ENCODE results near the gene ZNF385B.
A peak's percentile ranks its signal among the peaks of the same experiment; 100 is the strongest.

ZNF385B gene

DNA sequence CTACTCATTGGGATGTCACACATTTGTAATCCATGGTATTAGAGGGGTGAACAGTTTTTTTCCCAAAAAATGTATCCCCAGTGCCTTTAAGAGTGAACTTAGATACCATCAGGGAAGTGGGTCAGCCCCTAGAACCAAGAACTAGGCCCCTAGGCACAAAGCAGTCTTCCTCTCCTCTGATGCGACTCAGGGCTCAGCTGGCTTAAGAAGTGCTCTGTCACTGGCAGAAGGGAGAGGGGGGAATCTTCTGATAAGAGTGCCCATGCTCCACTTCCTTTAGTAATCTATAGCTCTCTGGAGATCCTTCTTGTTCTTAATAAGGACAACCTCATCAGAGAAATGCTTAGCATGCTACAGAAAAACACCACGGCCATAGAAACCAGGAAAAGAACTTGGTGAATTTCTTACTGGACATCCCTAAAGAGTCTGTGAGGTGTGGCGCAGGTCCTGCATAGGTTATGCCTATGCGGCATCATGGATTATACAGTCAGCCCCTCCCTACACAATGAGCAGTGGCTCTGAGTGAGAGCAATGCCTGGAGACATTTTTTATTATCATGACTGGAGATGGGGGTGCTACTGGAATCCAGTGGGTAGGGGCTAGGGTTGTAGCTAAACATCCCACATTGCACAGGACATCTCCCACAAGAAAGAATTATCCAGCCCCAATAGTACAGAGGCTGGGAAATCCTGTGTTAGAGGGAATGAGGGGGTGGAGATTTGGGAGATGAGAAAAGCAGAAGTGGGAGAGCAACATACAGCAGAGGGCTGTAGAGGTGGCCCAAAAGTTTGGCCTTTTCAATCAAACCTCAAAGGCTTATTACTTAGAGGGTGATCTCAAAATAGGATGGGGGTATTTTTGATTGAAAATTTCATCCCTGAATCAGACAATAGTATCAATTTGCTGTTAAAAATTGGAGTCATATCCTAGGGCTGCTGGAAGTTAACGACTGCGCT is 21.7 kb upstream of the ZNF385B start:
- no peaks in the 10 kb centered on the region for H3K36me3 ChIP-seq (ENCODE audit: control insufficient read depth, insufficient read depth, low read length)
- H3K9me3 ChIP-seq (ENCODE audit: control insufficient read depth, insufficient read depth, low read length), result no peaks in the 10 kb centered on the region
- H3K4me3 ChIP-seq (ENCODE audit: low read depth, low read length), result no peak overlapping the region
- no peak overlapping the region for H3K9ac ChIP-seq (ENCODE audit: low read depth, low read length)
- H3K27me3 ChIP-seq (ENCODE audit: control insufficient read depth, insufficient read depth, low read length), result no peaks in the 10 kb centered on the region
- H3K4me1 ChIP-seq (ENCODE audit: control insufficient read depth, insufficient read depth, low read length), result no peaks in the 10 kb centered on the region

DNA sequence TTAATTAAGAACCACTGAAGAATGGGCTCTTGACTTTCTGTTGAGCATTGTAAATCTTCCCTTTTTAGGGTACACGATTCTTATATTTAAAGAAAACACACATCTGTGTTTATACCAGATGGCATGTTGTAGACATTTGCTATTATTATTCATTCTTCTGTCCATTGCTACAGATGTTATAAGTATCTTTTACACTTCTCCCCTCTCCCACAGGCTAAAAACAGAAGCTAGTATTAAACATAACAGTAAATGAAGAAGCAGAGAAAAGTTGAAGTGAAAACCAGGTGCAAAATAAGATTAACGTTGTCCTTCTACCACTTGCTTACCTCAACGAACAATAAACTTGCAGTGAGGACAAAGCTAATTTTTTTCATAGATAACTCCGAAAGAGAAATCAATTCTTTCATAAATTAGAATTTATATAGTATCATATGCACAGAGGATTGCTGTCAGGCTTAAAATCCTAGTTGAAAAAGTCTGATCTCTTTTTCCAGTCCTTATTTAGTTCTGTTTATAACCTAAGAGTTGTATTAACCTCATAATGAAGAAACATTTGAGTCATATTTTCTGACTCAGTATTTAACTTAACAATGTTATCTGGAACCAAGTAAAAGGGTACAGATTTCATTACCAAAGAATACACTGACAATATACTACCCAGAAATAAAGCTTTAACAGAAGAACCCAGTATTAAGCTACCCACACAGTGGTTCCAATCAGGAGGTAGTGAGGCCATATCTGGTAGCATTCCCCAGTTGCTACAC is 16.4 kb upstream of the ZNF385B start:
- Histone ChIP-seq H3K4me3 (ENCODE audit: low read depth, low read length) (no peak overlapping the region), H3K9ac (ENCODE audit: low read depth, low read length) (no peak overlapping the region)

DNA sequence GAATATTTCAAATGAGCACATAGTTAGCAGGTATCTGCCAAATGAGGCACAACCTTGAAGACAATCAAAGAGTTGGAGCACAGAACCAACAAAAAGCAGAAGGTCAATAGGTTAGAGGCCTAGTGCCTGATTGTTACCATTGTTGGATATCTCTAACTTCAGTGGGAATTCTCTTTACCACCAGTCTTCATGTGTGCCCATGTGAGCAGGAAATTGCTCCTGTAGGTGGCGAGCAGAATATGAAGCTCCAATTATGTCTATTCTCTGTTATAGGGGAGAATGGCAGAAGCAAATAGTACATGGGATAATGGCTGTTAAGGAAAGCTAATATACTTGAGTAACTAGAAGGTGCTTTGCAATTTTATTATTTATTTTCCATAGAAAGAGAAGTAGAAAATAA is 14.9 kb upstream of the ZNF385B start:
- Histone ChIP-seq H3K4me3 (ENCODE audit: low read depth, low read length) (no peak overlapping the region), H3K9ac (ENCODE audit: low read depth, low read length) (no peak overlapping the region)

More for the DNA sequence above, 16.4 kb upstream of the ZNF385B start:
- H3K36me3 ChIP-seq (ENCODE audit: control insufficient read depth, insufficient read depth, low read length), result no peaks in the 10 kb centered on the region
- no peaks in the 10 kb centered on the region for H3K27me3 ChIP-seq (ENCODE audit: control insufficient read depth, insufficient read depth, low read length)
- H3K4me1 ChIP-seq (ENCODE audit: control insufficient read depth, insufficient read depth, low read length), result no peaks in the 10 kb centered on the region
- no peaks in the 10 kb centered on the region for H3K9me3 ChIP-seq (ENCODE audit: control insufficient read depth, insufficient read depth, low read length)

DNA sequence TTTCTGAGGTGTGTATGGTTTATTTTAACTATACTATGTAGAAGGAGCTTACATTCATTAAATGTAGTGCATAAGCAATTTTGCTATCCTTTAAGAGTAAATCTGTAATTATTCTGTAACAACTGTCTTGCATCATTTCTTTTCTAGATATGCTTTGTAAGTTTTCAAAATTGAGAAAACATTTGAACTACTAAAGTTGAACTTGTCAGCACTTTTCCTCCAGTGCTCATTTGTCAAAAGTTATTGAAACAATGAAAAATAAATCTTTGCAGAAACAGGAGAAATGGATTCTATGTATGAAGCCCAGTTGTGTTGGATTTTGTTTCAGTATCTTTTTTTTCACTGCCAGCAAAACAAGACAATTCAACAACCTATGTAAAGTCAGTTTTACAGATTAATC is 14.5 kb upstream of the ZNF385B start:
- Histone ChIP-seq H3K4me1 (ENCODE audit: control insufficient read depth, insufficient read depth, low read length) (no peaks in the 10 kb centered on the region), H3K36me3 (ENCODE audit: control insufficient read depth, insufficient read depth, low read length) (no peaks in the 10 kb centered on the region), H3K9ac (ENCODE audit: low read depth, low read length) (no peak overlapping the region)

More for the DNA sequence above, 14.9 kb upstream of the ZNF385B start:
- Histone ChIP-seq H3K27me3 (ENCODE audit: control insufficient read depth, insufficient read depth, low read length) (no peaks in the 10 kb centered on the region), H3K4me1 (ENCODE audit: control insufficient read depth, insufficient read depth, low read length) (no peaks in the 10 kb centered on the region), H3K36me3 (ENCODE audit: control insufficient read depth, insufficient read depth, low read length) (no peaks in the 10 kb centered on the region), H3K9me3 (ENCODE audit: control insufficient read depth, insufficient read depth, low read length) (no peaks in the 10 kb centered on the region)

DNA sequence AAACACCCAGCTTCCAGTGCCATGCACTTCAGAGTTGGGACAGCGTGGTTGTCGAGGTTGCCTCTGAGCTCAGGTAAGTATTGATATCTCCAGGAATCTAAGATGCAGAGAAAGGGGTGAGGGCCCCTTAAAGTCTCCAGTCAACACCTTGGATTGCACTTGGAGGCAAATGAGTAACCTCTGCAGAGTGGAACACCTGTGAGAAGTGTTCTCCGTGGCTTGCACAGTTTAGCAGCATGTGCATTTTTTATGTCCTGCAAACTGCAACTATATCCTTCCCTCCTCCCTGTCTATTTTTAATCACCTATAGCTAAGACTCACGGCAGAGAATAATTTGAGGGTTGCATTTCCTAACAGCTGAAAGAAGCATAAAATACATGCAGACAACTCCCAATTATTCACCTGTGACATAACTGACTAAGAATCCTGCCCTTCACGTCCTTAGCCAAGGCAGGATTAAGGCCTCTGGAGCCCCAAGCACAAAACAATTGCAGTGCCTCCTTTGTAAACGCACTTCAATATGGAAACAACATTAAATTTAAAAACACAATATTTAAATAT is 1.6 kb upstream of the ZNF385B start:
- H3K27me3 ChIP-seq (ENCODE audit: control insufficient read depth, insufficient read depth, low read length), result peaks cover 42% of the 10 kb centered on the region
- H3K4me1 ChIP-seq (ENCODE audit: control insufficient read depth, insufficient read depth, low read length), result peaks cover 3% of the 10 kb centered on the region
- H3K9ac ChIP-seq (ENCODE audit: low read depth, low read length), result no peak overlapping the region
- H3K4me3 ChIP-seq (ENCODE audit: low read depth, low read length), result no peak overlapping the region
- H3K36me3 ChIP-seq (ENCODE audit: control insufficient read depth, insufficient read depth, low read length), result no peaks in the 10 kb centered on the region
- H3K9me3 ChIP-seq (ENCODE audit: control insufficient read depth, insufficient read depth, low read length), result no peaks in the 10 kb centered on the region

More for the DNA sequence above, 14.5 kb upstream of the ZNF385B start:
- H3K4me3 ChIP-seq (ENCODE audit: low read depth, low read length), result no peak overlapping the region
- no peaks in the 10 kb centered on the region for H3K9me3 ChIP-seq (ENCODE audit: control insufficient read depth, insufficient read depth, low read length)
- no peaks in the 10 kb centered on the region for H3K27me3 ChIP-seq (ENCODE audit: control insufficient read depth, insufficient read depth, low read length)

DNA sequence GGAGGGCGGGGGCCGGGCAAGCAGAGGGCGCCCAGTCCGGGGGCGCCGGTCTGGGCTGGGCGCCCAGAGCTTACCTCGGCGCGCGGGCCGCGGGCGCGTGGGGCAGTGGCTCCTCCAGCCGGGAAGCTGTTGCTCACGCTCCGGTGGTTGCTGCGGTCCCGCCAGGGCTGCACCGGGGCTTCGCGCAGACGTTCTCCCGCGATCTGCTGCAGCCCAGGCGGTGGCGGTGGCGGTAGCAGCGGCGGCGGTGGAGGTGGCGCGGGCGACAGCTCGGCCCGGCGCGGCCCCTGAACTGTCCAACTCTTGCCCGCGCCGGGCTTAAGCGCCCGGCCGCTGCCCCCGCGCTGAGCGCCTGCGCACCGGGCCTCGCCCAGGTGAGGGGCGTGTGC is 391 bp downstream of the ZNF385B start:
- H3K27me3 ChIP-seq (ENCODE audit: control insufficient read depth, insufficient read depth, low read length), result peaks cover 43% of the 10 kb centered on the region

DNA sequence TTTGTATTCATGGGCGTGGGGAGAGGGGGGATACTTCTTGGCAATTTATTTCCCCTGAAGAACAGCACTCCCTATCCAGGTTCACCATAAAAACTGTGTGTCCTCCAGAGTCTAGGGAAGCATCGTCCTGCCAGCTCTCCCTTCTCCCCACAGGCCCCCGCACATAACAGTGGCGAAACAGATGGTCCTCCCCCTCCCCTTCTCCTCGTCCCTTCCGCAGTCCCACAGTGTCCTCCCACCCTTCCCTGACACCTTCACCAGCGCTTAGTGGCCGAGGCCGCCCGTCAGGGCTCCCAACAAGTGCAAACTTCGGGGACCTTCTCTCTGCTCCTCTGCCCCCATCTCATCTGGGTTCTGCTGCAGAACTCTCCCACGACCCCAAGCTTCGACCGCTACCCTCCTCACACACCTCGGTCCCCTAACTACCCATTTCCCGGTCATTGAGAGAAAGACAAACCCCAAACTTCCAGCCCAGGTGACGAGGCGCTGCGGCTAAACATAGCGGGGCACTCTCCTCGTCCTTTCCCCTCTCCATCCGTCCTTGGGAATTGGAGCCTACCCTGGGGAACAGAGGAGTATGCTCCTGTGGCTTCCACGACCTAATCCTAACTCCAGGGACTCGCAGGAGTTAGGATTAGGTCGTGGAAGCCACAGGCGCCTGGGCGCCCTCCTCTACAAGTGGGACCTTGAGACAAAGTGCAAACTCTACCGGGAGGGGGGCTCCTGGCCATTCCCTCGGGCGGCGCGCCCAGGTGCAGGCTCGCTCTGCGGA is 971 bp downstream of the ZNF385B start:
- H3K4me3 ChIP-seq (ENCODE audit: low read depth, low read length), result peak overlapping the region; percentile 85

More for the DNA sequence above, 391 bp downstream of the ZNF385B start:
- H3K4me1 ChIP-seq (ENCODE audit: control insufficient read depth, insufficient read depth, low read length), result peaks cover 3% of the 10 kb centered on the region
- H3K36me3 ChIP-seq (ENCODE audit: control insufficient read depth, insufficient read depth, low read length), result no peaks in the 10 kb centered on the region
- peak overlapping the region; percentile 27 for H3K9ac ChIP-seq (ENCODE audit: low read depth, low read length)
- no peaks in the 10 kb centered on the region for H3K9me3 ChIP-seq (ENCODE audit: control insufficient read depth, insufficient read depth, low read length)
- H3K4me3 ChIP-seq (ENCODE audit: low read depth, low read length), result peak overlapping the region; percentile 85

DNA sequence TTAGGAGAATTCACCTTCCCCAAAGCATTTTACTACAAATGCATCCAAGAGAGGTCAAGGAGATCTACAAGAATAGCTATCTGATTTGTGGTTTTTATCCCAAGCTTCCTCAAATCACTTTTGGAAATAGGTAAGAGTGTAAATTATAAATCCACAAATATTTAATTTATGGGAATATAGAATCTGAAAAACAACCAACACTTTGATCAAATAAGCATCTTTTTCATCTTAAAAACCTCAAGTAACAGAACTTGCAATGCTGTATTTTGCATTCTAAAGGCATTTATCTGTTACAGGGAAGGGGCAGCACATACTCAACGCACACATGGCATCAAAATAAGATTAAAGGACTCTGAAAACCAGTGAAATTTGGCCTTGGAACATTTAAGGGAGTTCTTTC is 1.9 kb downstream of the ZNF385B start:
- Histone ChIP-seq H3K4me3 (ENCODE audit: low read depth, low read length) (peak overlapping the region; percentile 85), H3K4me1 (ENCODE audit: control insufficient read depth, insufficient read depth, low read length) (peaks cover 3% of the 10 kb centered on the region), H3K9ac (ENCODE audit: low read depth, low read length) (no peak overlapping the region)

More for the DNA sequence above, 971 bp downstream of the ZNF385B start:
- Histone ChIP-seq H3K4me1 (ENCODE audit: control insufficient read depth, insufficient read depth, low read length) (peaks cover 3% of the 10 kb centered on the region), H3K9me3 (ENCODE audit: control insufficient read depth, insufficient read depth, low read length) (no peaks in the 10 kb centered on the region), H3K9ac (ENCODE audit: low read depth, low read length) (no peak overlapping the region), H3K36me3 (ENCODE audit: control insufficient read depth, insufficient read depth, low read length) (no peaks in the 10 kb centered on the region), H3K27me3 (ENCODE audit: control insufficient read depth, insufficient read depth, low read length) (peaks cover 43% of the 10 kb centered on the region)

DNA sequence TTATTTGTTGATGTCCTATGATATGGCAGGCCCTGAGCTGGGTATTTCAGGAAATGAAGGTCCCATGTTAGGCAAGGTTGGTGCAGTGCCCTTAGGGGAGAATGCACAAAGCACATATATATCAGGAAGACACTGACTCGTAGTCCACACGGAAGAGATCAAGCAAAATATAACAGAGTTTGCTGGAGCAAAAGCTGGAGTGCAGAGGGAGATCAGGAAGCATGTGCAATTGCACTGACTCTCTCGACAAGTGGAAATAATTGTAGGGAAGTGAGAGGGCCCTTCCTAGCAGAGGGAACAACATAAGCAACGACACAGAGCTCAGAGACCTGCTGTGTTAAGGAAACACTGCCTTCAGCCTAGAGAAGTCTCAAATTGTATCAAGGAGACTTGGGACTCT is 4.2 kb downstream of the ZNF385B start:
- H3K4me3 ChIP-seq (ENCODE audit: low read depth, low read length), result no peak overlapping the region
- no peak overlapping the region for H3K9ac ChIP-seq (ENCODE audit: low read depth, low read length)
- H3K36me3 ChIP-seq (ENCODE audit: control insufficient read depth, insufficient read depth, low read length), result no peaks in the 10 kb centered on the region
- peaks cover 3% of the 10 kb centered on the region for H3K4me1 ChIP-seq (ENCODE audit: control insufficient read depth, insufficient read depth, low read length)
- H3K9me3 ChIP-seq (ENCODE audit: control insufficient read depth, insufficient read depth, low read length), result no peaks in the 10 kb centered on the region
- peaks cover 28% of the 10 kb centered on the region for H3K27me3 ChIP-seq (ENCODE audit: control insufficient read depth, insufficient read depth, low read length)

More for the DNA sequence above, 1.9 kb downstream of the ZNF385B start:
- no peaks in the 10 kb centered on the region for H3K36me3 ChIP-seq (ENCODE audit: control insufficient read depth, insufficient read depth, low read length)
- H3K27me3 ChIP-seq (ENCODE audit: control insufficient read depth, insufficient read depth, low read length), result peaks cover 43% of the 10 kb centered on the region
- no peaks in the 10 kb centered on the region for H3K9me3 ChIP-seq (ENCODE audit: control insufficient read depth, insufficient read depth, low read length)

DNA sequence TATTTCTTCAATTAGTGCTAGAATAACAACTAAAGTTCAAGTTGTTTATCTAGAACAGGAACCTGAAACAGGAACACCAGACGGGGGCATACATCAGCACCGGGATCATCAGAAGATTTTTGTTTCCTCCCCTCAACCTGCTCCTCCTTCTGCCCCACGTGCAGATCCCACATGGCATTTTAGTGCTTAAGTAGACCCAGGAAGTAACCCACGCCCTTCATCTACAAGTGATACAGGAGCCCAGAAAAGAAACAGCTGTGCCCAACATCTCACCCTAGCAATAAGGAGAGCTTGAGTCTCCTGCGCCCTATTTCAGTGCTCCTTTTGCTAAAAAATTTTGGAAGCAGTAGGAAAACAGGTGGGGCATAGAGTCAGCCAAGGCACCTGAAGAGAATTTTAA is 5.2 kb downstream of the ZNF385B start:
- H3K36me3 ChIP-seq (ENCODE audit: control insufficient read depth, insufficient read depth, low read length), result no peaks in the 10 kb centered on the region
- no peaks in the 10 kb centered on the region for H3K9me3 ChIP-seq (ENCODE audit: control insufficient read depth, insufficient read depth, low read length)
- peaks cover 3% of the 10 kb centered on the region for H3K4me1 ChIP-seq (ENCODE audit: control insufficient read depth, insufficient read depth, low read length)
- peaks cover 22% of the 10 kb centered on the region for H3K27me3 ChIP-seq (ENCODE audit: control insufficient read depth, insufficient read depth, low read length)
- no peak overlapping the region for H3K9ac ChIP-seq (ENCODE audit: low read depth, low read length)
- no peak overlapping the region for H3K4me3 ChIP-seq (ENCODE audit: low read depth, low read length)

DNA sequence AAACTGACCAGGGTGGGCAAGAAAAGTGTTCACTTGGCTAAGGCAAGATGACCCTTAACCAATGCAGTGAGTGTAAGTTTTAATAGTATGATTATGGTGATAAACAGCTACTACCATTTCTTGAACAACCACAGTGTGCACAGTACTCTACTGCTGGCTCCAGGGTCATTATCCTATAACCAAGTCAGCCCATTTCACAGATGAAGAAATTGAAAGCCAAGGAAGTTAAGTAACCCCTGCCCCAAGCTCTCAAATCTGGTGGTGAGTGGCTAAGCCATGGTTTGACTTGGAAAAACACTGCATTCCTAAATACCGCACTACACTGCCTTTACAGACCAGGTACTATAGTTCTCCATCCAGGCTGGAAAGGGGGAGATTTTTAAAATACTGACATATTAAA is 5.7 kb downstream of the ZNF385B start:
- no peaks in the 10 kb centered on the region for H3K9me3 ChIP-seq (ENCODE audit: control insufficient read depth, insufficient read depth, low read length)
- no peak overlapping the region for H3K9ac ChIP-seq (ENCODE audit: low read depth, low read length)
- no peak overlapping the region for H3K4me3 ChIP-seq (ENCODE audit: low read depth, low read length)
- H3K36me3 ChIP-seq (ENCODE audit: control insufficient read depth, insufficient read depth, low read length), result no peaks in the 10 kb centered on the region
- peaks cover 22% of the 10 kb centered on the region for H3K27me3 ChIP-seq (ENCODE audit: control insufficient read depth, insufficient read depth, low read length)
- peaks cover 3% of the 10 kb centered on the region for H3K4me1 ChIP-seq (ENCODE audit: control insufficient read depth, insufficient read depth, low read length)

Data from iPS-15b (cell line).